GM18507 (cell line): ENCODE measurements around the gene COL4A2.
"Not testable (repeated sequence)": the region's sequence is repeated elsewhere in the genome, so short reads cannot be mapped to it uniquely, and the experiment has no call there.

ENCODE experiments used
- DNase-seq: peaks from one replicate; pipeline ENCODE4 v3.0.0; 2011; ENCODE audit warnings: low read depth; ENCODE audit not compliant: insufficient read length; ENCODE audit errors: extremely low spot score
- FAIRE-seq: peaks from 2 replicates; lab custom pipeline; 2011; peaks lifted over from hg19 to GRCh38; lab: Jason Lieb, UNC

Gene COL4A2

GRCh38 chr13:110391273-110391672 lies 84.2 kb downstream of the COL4A2 start:
- DNase-seq (no peak), FAIRE-seq (no peak)

DNA sequence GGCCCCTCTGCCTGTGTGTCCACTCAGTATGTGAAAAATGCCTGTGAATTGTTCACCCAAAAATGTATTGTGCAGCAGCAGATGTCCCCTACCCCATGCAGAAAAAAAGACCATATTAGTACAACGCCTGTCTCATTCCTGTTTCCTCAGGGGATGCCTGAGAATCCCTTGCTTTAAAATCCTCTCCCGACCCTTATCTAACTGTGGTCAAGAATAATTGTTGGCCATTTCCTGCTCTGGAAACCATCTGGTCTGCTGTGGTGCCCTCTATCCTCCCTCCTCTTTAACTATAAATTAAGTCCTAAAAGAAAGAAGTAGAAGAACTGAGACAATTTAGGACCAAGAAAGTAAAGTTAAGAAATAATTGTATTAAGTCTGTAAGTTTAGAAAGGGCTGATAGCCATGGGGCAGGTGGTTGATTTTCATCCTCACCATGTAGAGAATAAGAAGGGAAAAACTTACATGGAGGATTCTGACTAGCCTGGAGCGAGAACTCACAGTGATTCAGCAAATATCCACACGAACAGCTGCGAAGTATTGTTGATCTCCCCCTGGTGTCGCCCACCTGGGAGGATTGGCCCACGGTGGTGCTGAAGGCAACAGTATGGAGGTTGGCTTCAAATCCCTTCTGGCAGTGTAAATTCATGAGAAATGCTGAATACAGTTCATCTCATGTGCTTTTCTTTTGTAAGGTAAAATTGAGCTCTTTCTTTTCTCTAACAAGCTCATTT lies 85.6 kb downstream of the COL4A2 start:
- DNase-seq, result no peak
- FAIRE-seq, result no peak

DNA sequence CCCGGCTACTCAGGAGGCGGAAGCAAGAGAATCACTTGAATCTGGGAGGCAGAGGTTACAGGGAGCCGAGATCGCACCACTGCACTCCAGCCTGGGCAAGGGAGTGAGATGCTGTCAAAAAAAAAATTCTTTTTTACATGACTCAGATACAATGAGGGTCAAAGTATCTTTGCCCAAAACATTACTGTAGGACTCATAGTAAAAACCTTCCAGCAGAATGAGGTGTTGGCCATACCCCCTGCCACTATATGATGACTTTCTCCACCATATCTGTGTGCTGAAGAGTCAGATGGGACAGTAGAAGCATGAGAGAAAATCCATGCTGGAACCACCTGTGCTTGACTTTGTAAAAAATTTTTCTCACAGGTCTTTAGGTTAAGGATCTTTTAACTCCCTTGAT lies 86.7 kb downstream of the COL4A2 start:
- no peak for FAIRE-seq

GRCh38 chr13:110394371-110394841 lies 87.3 kb downstream of the COL4A2 start:
- DNase-seq, result no peak
- FAIRE-seq, result no peak

More for the DNA sequence above, 86.7 kb downstream of the COL4A2 start:
- no peak for DNase-seq

- not testable (repeated sequence) for DNase-seq, FAIRE-seq
Observed at GRCh38 chr13:110395616-110396015, 88.5 kb downstream of the COL4A2 start.

DNA sequence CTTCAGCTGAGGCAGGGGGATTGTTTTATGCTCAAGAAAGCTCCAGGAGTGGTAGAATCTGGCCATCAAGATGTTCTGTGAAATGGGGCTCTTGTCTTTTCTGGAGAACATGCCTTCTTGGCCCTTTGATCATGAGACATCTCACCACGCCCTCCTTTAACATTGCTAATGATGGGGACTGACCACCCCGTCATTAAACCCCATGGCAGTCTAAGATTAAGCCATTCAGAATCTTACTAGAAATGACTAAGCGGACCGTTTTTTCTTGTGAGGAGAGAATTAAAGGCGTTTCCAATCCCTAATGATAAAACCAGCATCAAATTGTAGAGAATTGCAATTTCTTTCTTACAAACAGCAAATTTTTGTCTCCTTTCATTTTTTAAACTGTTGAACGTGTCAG lies 89.4 kb downstream of the COL4A2 start:
- DNase-seq (no peak), FAIRE-seq (no peak)

DNA sequence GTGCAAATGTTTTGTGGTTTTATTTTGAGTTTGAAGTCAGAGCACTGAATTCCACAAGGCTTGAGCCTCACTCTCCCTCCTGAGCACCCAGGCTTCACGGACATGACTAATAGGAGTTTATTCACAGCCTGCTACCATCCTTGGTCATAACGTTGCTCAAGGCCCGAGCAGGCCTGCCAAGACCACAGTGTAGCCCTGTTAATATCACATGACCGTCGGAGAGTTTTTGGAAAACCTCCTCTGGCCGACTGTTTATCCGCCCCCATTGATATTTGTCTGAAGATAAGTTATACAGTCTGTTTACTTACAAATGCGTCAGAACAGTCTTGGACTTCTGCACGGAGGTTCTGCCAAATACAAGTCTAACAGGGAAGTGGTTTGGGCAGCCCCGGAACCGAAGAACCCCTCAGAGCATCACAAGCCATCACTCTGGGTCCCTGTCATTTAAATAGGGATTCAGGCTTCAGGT lies 89.9 kb downstream of the COL4A2 start:
- DNase-seq, result no peak
- FAIRE-seq, result no peak

DNA sequence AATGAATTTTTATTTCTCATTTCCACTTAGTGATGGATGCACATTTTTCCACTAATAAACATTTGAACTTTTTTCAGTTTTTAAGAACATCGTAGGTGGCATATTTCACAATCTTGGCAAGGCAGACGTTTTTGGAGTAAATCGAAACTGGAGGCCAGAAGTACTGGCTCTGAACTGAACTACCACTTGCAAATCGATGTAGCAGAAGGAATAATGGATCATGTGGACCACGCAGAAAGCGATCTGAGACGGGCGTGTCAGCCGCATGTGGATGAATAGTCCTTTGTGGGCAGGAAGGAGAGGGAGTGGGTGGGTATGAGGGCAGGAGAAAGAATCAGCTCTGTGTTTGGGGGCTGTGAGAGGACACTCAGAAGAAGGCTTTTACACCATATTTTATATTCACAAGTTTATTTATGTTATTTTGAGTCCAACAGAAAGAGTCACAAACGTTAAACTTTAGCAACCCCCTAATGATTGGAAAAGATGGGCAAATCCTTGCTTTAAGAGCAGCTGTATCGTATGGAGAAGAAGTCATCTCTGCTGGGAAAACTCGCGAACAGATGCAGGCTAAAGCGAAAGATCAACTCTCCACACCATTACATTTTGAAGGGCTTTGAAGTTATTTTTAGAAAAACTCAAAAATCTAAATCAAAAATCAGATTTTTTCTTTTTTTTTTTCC lies 90.5 kb downstream of the COL4A2 start:
- FAIRE-seq (no peak), DNase-seq (no peak)

GRCh38 chr13:110398564-110399507 lies 91.8 kb downstream of the COL4A2 start:
- FAIRE-seq (no peak), DNase-seq (no peak)

GRCh38 chr13:110399801-110400200 lies 92.7 kb downstream of the COL4A2 start:
- no peak for FAIRE-seq
- DNase-seq, result no peak

DNA sequence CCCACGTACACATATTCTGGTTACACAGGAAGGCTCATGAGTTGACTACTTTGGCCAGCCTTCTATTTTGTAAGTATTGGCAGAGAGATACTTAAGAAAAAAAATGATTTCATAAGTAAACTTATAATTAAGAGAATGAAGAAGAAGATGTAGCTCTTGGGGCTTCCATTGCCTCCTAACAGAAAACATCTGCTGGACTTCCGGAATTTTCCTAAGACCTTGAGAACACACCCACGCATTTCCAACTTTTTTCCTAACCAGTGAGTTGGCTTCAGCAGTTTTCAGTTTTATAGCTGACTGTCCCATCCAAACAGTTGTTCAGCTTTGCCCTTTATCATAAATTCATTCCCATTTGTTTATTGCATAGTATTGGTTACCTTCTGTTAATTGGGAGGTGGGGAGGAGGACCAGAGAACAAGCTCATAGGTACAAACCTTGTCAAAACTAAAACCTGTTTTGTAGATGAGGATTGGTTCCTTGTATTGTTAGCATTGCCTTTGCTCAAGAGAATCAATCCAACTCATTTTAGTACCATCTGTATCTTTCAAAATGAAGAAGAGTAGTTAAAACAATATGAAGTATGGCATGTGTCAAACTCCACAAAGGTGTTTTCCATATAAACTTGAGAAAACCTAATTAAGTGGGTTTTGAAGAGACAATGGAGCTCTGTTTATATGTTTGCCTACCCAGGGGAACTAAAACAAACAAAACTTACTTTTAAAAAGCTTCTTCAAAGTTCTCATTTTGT lies 93.9 kb downstream of the COL4A2 start:
- FAIRE-seq (no peak), DNase-seq (no peak)

GRCh38 chr13:110402299-110403069 lies 95.4 kb downstream of the COL4A2 start:
- FAIRE-seq (no peak), DNase-seq (no peak)

GRCh38 chr13:110403315-110403714 lies 96.2 kb downstream of the COL4A2 start:
- FAIRE-seq (no peak), DNase-seq (no peak)

DNA sequence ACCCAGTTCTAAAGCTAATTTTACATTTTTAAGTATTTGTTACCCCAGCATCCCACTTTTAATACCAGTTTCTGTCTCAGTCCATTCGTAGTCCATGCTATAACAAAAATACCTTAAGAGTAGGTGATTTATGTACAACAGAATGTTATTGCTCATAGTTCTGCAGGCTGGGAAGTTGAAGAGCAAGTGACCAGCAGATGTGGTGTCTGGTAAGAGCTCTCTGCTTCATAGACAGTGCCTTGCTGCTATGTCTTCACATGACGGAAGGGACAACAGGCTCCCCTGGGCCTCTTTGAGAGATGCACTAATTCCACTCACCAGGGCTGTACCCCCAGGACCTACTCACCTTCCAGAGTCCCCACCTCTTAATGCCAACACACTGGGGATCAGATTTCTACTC lies 96.6 kb downstream of the COL4A2 start:
- DNase-seq, result no peak
- FAIRE-seq, result no peak

GRCh38 chr13:110404321-110404720 lies 97.2 kb downstream of the COL4A2 start:
- no peak for FAIRE-seq
- DNase-seq, result no peak

DNA sequence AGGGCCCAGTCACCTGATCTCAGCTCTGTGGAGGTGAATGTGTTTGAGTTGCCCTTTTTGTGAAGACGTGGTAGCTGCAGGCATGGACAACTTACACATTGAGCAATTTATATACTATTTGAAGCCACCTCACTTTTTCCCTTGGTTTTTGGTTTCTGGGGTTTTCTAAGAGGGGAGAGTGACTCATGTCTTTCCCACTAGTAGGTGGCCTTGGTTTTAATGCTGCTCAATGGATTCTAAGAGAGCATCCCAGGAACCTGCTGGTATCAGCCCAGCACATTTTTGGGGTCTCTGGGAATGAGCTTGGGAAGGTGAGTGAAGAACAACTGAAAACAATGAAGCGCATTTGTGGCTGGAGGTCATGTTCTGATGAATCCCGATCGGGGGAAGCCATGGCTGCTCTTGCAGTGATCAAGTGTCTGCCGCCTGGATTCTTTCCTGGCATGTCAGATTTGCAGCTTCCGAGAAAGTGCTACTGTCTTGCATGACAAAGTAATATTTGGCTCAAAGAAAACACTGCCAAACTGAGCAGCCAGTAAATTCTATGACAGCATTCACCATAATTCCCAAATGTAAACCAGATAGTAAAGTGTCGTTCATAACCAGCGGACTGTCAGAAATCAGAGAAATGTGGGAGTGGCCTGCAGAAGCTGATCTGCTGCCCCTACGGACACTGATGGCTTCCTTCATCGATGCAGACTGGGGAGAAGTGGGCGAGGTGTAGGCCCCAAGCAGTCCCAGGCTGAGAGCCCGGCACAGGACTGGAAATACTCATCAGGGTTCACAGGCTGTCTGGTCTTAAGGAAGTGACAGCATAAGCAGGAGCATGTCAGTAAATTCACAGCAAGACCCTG lies 98.7 kb downstream of the COL4A2 start:
- DNase-seq (no peak), FAIRE-seq (no peak)

- FAIRE-seq (no peak), DNase-seq (no peak)
Observed at GRCh38 chr13:110407021-110407420, 99.9 kb downstream of the COL4A2 start.

DNA sequence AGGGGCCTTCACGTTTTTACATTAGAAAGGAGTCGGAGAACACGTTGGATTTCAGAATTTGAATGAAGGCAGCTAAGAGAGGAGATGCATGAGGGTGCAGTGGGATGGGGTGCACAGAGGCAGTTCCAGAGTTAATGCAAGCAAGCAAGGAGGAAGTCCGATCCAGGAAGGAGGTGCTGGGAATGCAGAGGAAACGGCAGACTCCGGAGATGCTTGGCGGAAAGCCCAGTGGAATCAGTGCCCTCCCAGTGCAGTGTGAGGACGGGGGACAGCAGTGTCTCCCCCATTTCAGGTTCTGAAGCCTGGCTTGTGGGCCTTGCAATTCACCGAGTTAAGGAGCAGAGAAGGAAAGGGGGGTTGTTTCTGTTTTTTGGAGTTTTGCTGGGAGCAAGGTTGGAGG lies 100.4 kb downstream of the COL4A2 start:
- no peak for FAIRE-seq
- DNase-seq, result no peak
